ENCODE measurements around the gene RPS6KA5.
A peak's percentile ranks its signal among the peaks of the same experiment; 100 is the strongest.
"Not testable (repeated sequence)": the region's sequence is repeated elsewhere in the genome, so short reads cannot be mapped to it uniquely, and the experiment has no call there.

Gene RPS6KA5

DNA sequence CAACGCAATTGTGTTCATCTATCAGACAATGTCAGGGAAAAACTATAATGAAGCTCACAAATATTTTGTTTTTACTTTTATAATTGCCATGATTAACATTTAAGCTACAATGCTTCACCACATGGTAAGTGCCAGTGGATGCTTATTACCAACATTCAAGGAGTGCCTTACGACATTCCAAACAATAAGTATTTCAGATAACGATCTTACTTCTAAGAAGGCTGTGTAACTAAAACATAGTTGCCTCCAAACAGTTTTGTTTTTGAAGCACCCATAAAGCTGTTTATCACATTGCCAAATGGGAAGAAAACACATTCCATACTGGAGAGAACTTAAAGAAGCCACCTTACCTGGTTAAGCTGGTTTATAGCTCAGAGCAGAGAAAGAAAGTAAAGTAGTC, 78.8 kb downstream of the RPS6KA5 start:
- no peak for DNase-seq

- not testable (repeated sequence) for DNase-seq
Observed at GRCh38 chr14:90980636-90981035, 79.8 kb downstream of the RPS6KA5 start.

DNA sequence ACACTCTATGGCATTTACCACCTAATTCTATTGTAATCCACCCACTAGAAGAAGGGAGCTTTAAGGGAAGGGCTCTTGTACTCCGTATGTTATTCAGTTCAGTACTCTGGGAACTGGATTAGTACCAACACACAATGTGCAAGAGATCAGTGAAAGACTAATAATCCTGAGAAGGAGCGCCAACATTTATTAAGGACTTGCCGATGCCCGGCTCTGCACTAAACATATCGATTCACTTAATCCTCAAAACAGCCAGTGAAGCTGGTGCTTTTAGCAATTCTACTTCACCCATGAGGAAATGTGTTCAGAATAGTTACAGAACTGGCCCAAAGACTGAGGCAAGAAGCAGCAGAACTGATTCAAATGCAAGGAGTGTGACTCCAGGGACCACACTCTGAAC, 80.9 kb downstream of the RPS6KA5 start:
- no peak for DNase-seq

GRCh38 chr14:90976101-90976500, 84.3 kb downstream of the RPS6KA5 start:
- DNase-seq: no peak

GRCh38 chr14:90971687-90972086, 88.8 kb downstream of the RPS6KA5 start:
- DNase-seq: no peak

DNA sequence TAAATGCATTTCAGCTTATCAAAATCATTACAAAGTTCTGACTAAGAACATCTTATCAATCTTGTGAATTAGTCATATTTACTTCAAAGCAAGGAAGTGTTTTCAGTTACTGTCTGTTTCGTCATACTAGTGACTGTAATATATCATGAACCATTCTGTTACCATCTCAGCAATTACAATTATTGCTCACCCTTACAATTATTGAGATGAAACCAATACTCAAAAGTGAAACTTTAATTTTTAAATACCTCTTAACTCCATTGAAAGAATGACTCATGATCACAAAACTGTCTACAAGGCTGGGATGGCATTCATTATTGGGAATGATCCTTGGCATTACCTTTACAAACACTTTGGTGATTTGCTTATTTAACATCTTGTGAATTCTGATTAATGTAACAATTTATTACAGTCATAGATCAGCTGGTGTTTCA, 90.3 kb downstream of the RPS6KA5 start:
- peak; percentile 72 for DNase-seq

- peak; percentile 12 for DNase-seq
Observed at GRCh38 chr14:90969531-90970166, 90.8 kb downstream of the RPS6KA5 start.

- no peak for DNase-seq
Observed at GRCh38 chr14:90968025-90968424, 92.4 kb downstream of the RPS6KA5 start.

DNA sequence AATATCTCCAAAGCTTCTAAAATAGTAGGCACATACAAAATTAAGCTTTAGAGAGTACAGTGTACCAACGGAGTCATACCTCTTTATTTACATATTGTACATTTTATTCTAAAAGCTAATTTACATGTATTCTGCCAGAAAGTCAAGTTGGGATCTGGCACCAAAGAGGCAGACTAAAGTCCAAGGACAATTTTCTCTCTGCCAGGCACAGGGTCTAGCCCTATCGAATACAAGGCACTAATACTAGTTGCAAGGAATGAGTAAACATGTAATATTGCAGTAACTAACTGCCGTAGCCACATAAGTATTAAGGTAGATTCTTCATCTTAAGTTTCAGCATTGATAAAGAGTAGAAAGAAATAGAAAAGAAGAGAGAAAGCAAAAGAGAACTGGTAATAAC, 93.9 kb downstream of the RPS6KA5 start:
- no peak for DNase-seq

GRCh38 chr14:90965765-90966164, 94.7 kb downstream of the RPS6KA5 start:
- DNase-seq: no peak

GRCh38 chr14:90963343-90963742, 97.1 kb downstream of the RPS6KA5 start:
- no peak for DNase-seq

DNA sequence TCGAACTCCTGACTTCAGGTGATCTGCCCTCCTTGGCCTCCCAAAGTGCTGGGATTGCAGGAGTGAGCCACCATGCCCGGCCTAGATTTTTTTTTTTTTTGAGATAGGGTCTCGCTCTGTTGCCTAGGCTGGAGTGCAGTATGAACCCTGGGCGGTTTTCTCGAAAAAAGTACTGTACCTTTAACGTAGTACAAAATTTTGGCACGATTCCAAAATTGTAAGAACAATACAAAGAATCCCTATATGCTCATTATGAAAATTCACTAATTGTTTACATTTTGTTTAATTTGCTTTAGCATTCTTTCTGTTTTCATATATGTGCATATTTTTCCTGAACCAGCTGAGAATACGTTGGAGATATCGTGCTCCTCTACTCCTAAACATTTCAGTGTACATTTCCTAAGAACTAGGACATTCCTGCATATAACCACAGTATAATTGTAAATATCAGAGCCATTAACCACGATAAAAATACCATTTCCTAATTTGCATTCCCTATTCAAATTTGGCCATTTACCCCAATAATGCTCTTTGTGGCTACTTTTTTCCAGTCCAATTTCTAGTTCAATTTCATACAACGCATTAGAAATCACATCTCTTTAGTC, 97.8 kb downstream of the RPS6KA5 start:
- DNase-seq: no peak

DNA sequence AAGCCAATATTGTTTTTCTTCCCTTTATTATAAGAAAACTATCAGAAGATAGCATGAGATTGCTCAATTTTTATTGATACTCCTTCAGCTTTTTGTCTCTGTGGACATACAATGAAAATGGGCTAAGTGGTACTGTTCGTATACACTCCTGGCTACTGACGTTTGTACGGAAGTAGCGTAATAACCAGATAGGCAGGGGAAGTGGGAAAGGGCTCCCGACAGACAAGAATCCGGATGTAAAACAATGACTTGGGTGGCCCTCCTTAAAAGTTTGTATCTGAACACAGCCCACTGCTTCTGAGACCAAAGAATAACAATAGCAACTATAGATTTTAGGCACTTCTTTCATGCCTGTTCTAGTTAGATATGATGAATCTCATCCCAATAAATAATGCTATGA, 99.6 kb downstream of the RPS6KA5 start:
- no peak for DNase-seq

GRCh38 chr14:90959344-90959743, 101.1 kb downstream of the RPS6KA5 start:
- no peak for DNase-seq

- no peak for DNase-seq
Observed at GRCh38 chr14:90956273-90956672, 104.2 kb downstream of the RPS6KA5 start.

GRCh38 chr14:90953643-90954042, 106.8 kb downstream of the RPS6KA5 start:
- DNase-seq: not testable (repeated sequence)

- DNase-seq: no peak
Observed at GRCh38 chr14:90943367-90943766, 117.1 kb downstream of the RPS6KA5 start.

GRCh38 chr14:90942511-90942910, 117.9 kb downstream of the RPS6KA5 start:
- no peak for DNase-seq

DNA sequence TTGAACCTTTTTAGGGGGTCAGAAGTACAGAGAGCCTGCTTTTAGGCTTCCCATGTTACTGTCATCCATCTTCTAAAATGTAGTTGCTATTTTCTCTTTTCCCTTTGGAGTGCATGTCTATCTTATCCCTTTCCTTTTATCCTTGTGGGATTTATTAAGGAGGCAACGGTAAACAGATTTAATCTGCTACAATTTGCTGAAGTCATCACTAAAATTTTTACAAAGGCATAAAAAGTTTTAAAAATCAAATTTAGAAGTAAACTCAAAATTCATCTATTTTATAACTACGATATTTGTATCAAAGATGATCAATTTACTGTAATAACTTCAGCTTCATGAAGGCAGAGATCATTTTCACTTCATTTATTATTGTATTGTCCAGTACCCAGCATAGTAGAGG, 118.7 kb downstream of the RPS6KA5 start:
- DNase-seq: no peak

DNA sequence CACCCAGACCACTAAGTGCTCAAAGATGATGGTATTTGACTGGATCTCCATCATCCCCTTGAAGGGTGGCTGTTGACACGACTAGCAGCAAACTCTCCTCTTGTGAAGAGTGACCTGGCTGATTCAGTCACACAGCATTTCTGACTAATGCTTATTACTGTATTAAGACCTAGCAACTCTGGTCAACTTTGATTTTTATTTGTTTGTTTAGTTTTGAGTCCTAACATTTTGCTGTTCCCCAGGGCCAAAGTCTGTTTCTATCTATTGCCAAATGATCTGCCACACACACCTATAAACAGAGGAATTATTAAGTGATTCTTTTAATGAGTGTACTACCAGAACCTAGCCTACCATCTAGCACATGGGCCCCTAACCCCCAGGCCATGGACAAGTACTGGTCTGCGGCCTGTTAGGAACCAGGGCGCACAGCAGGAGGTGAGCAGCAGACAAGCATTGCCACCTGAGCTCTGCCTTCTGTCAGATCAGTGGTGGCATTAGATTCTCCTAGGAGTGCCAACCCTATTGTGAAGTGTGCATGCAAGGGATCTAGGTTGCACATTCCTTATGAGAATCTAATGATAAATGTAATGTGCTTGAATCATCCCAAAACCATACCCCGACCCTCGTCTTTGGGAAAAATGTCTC, 120.0 kb downstream of the RPS6KA5 start:
- no peak for DNase-seq

DNA sequence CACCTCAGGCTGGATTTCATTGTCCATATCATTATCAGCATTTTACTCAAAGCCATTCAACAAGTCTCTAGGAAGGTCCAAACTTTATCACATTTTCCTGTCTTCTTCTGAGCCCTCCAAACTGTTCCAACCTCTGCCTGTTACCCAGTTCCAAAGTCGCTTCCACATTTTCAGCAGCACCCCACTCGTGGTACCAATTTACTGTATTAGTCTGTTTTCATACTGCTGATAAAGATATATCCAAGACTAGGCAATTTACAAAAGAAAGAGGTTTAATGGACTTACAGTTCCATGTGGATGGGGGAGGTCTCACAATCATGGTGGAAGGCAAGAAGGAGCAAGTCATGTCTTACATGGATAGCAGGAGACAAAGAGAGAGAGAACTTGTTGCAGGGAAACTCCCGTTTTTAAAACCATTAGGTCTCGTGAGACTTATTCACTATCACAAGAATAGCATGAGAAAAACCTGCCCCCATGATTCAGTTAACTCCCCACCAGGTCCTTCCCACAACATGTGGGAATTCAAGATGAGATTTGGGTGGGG, 121.1 kb downstream of the RPS6KA5 start:
- not testable (repeated sequence) for DNase-seq

DNA sequence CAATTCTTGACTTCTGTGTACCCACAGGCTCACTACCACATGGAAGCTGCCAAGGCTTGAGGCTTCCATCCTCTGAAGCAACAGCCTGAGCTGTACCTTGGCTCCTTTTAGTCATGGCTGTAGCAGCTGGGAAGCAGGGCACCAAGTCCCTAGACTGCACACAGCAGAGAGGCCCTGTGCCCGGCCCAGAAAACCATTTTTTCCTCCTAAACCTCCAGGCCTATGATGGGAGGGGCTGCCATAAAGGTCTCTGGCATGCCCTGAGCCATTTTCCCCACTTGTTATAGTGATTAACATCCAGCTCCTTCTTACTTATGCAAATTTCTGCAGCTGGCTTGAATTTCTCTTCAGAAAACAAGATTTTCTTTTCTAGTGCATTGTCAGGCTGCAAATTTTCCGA, 121.8 kb downstream of the RPS6KA5 start:
- no peak for DNase-seq

GRCh38 chr14:90936757-90937440, 123.5 kb downstream of the RPS6KA5 start:
- DNase-seq: no peak
